Measurements from ENCODE around the gene CIAO2B.
A peak's percentile ranks its signal among the peaks of the same experiment; 100 is the strongest.

The CIAO2B gene

GRCh38 chr16:66932076-66932475 lies 2.1 kb downstream of the CIAO2B start:
- ChIA-PET POLR2A (ENCODE audit: low non-redundant PET) (no interaction called here), CTCF (interaction anchor here (0.6 to 1.2 kb wide), 2 partner anchors 37 to 180 kb away, joined by 3 to 7 read pairs; no protein-coding TSS in a partner anchor)
- no peak for DNase-seq (ENCODE audit: low spot score)
- peak overlapping the region; percentile 94 for H3K27ac ChIP-seq
- TF ChIP-seq, protein P1, sequence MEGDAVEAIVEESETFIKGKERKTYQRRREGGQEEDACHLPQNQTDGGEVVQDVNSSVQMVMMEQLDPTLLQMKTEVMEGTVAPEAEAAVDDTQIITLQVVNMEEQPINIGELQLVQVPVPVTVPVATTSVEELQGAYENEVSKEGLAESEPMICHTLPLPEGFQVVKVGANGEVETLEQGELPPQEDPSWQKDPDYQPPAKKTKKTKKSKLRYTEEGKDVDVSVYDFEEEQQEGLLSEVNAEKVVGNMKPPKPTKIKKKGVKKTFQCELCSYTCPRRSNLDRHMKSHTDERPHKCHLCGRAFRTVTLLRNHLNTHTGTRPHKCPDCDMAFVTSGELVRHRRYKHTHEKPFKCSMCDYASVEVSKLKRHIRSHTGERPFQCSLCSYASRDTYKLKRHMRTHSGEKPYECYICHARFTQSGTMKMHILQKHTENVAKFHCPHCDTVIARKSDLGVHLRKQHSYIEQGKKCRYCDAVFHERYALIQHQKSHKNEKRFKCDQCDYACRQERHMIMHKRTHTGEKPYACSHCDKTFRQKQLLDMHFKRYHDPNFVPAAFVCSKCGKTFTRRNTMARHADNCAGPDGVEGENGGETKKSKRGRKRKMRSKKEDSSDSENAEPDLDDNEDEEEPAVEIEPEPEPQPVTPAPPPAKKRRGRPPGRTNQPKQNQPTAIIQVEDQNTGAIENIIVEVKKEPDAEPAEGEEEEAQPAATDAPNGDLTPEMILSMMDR (conservative IDR thresholded peaks at IDR 0.05; ENCODE audit: low read depth) = no peak

DNA sequence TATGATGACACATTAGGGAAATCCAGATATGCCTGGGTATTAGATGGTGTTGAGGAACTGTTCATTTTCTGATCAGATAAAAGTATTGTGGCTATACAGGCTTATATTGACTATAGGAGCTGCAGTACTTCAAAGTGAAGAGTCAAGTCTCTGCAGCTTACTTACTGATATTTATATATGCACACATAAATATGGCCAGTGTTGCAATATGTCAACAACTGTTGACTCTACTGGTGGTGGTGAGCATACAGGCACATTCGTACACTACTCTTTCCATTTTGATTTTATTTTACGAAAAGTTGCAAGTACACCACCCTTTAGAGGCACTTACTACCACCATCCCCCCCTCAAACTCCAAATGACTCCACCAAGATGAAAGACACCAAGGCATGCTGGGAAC lies 2.5 kb downstream of the CIAO2B start:
- CTCF ChIA-PET = no interaction called here
- TF ChIP-seq, protein P1 (conservative IDR thresholded peaks at IDR 0.05; ENCODE audit: low read depth) = no peak
- H3K27ac ChIP-seq = no peak overlapping the region
- no peak for DNase-seq (ENCODE audit: low spot score)
- POLR2A ChIA-PET (ENCODE audit: low non-redundant PET) = no interaction called here

GRCh38 chr16:66930189-66930588 lies 4.0 kb downstream of the CIAO2B start:
- CTCF ChIA-PET = interaction anchor here (0.5 to 0.6 kb wide), 3 partner anchors 8 to 189 kb away, joined by 3 read pairs; no protein-coding TSS in a partner anchor
- POLR2A ChIA-PET (ENCODE audit: low non-redundant PET) = no interaction called here
- peak overlapping the region; percentile 54 for H3K27ac ChIP-seq
- no peak for DNase-seq (ENCODE audit: low spot score)
- TF ChIP-seq, protein P1 (conservative IDR thresholded peaks at IDR 0.05; ENCODE audit: low read depth) = no peak

DNA sequence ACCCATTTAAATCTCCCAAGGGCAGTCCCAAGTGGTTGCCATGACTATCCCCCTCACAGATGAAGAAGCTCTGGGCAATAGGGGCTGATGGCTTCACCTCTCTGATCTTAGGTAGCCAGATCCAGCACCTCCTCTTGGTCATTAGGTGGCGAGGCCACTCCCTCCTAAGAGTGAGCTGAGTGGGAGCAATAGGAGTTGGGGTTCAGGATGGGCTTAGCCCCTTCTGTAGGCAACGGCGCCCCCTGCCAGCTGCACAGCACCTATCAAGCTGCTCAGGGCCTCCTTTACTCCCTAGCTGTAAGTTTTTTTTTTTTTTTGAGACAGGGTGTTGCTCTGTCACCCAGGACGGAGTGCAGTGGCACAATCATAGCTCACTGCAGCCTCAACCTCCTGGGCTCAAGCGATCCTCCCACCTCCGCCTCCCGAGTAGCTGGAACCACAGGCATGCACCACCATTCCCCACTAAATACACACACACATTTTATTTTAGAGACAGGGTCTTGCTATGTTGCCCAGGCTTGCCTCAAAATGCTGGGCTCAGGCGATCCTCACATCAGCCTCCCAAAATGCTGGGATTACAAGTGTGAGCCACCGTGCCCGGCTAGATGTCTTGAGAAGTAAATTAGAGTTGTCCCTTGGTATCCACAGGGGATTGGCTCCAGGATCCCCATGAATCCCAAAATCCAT lies 5.4 kb downstream of the CIAO2B start:
- ChIA-PET CTCF (interaction anchor here (0.6 to 1.3 kb wide), 3 partner anchors 34 to 226 kb away, joined by 3 to 18 read pairs (median 3); no protein-coding TSS in a partner anchor), POLR2A (ENCODE audit: low non-redundant PET) (no interaction called here)
- TF ChIP-seq, protein P1 (conservative IDR thresholded peaks at IDR 0.05; ENCODE audit: low read depth) = no peak; the same call in 1 of the 2 replicates
- H3K27ac ChIP-seq = peak overlapping the region; percentile 60
- no peak for DNase-seq (ENCODE audit: low spot score)

DNA sequence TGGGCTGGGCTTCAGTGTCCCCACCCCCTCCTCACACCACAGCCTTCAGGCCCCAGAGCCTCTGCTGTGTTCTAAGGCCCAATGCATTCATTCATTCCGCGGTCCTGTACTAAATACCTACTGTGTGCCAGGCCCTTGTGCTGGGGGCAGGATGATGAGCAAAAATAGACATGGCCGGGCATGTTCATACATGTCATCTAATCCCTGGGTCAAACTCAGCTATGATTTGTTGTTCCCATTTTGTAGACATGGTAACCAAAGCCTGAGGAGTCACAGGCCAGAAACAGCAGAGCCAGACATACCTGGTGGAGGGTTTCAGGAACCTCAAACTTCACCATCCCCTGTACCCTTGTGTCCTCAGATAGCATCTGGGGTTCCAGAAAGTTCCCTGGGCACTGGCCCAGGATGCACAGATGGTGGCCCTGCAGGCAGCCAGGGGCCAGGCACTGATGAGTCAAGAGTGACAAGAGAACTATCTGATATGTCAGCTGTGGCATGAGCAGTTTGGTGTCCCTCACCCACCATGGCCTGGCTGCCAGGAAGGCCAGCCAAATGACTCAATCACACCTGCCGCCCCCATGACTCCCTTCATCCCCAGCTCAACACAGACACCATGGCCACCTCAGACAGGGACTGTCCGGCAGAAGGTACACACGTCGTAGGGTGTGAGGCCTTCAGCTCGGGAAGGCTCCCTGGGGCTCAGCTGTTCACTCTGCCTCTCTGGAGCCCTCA lies 6.1 kb downstream of the CIAO2B start:
- TF ChIP-seq, protein P1 (conservative IDR thresholded peaks at IDR 0.05; ENCODE audit: low read depth) = no peak
- CTCF ChIA-PET = interaction anchor here (0.6 to 1.3 kb wide), 3 partner anchors 33 to 227 kb away, joined by 3 to 18 read pairs (median 3); no protein-coding TSS in a partner anchor
- peak overlapping the region; percentile 60 for H3K27ac ChIP-seq
- DNase-seq (ENCODE audit: low spot score) = peak; percentile 61
- POLR2A ChIA-PET (ENCODE audit: low non-redundant PET) = no interaction called here

GRCh38 chr16:66926961-66927436 lies 7.2 kb downstream of the CIAO2B start:
- peak; percentile 61 for DNase-seq (ENCODE audit: low spot score)
- TF ChIP-seq, protein P1 (conservative IDR thresholded peaks at IDR 0.05; ENCODE audit: low read depth) = no peak
- POLR2A ChIA-PET (ENCODE audit: low non-redundant PET) = no interaction called here
- H3K27ac ChIP-seq = peak overlapping the region; percentile 60
- CTCF ChIA-PET = interaction anchor here (1.3 kb wide), 1 partner anchor 32 kb away, joined by 7 read pairs; no protein-coding TSS in a partner anchor

Data from RWPE1 (cell line).